Astrocyte of the spinal cord (primary cell): ENCODE data around the gene CD1C.

ENCODE experiments used
- DNase-seq: peaks from one replicate; pipeline ENCODE4 v3.0.0; 2011; ENCODE audit warnings: low read depth, low spot score
- H3K4me3 ChIP-seq: 2 replicates; pipeline ENCODE4 v1.5.1; 2011; ENCODE audit warnings: low read depth, mild to moderate bottlenecking, low read length, moderate library complexity
- CTCF ChIP-seq: IDR thresholded peaks from 2 replicates; pipeline ENCODE4 v1.5.1; 2012; ENCODE audit warnings: low read depth, mild to moderate bottlenecking, low read length, inconsistent platforms
- in situ Hi-C: cut with HindIII; loops from 2 replicates; pipeline ENCODE4 v1.10.0; 2017; ENCODE audit warnings: low sequenced_read_pairs

Gene CD1C

GRCh38 chr1:158324395-158324794, 34.7 kb downstream of the CD1C start:
- no peak overlapping the region for H3K4me3 ChIP-seq
- TF ChIP-seq CTCF: no peak
- DNase-seq: no peak
- in situ Hi-C loops: no loop called here

GRCh38 chr1:158327481-158327880, 37.8 kb downstream of the CD1C start:
- no peak for TF ChIP-seq CTCF
- no peak for DNase-seq
- in situ Hi-C loops: no loop called here
- H3K4me3 ChIP-seq: no peak overlapping the region

- in situ Hi-C loops: no loop called here
- H3K4me3 ChIP-seq: no peak overlapping the region
- no peak for DNase-seq
- TF ChIP-seq CTCF: no peak
Measured at GRCh38 chr1:158328426-158328825, 38.7 kb downstream of the CD1C start.

DNA sequence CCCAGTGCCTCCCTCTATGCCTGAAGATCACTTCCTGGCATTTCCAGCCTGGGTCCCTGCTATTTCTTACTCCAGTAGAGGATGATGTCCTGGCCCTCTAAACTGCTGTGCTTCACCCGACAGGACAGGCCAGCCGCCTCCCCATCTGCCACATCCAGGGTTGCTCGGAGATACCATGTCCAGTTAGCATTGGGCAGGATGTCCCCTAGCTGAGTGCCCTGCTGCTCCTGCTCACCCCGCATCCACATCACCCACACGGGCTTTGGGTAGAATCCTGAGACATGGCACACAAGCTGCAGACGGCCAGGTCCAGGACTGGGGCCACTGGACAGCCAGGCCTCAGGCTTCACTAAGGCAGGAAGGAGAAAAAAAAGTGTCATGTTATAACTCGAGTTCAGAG, 39.6 kb downstream of the CD1C start:
- in situ Hi-C loops: no loop called here

GRCh38 chr1:158329733-158330132, 40.0 kb downstream of the CD1C start:
- DNase-seq: no peak
- in situ Hi-C loops: no loop called here

More for the DNA sequence above, 39.6 kb downstream of the CD1C start:
- TF ChIP-seq CTCF: no peak
- no peak overlapping the region for H3K4me3 ChIP-seq
- DNase-seq: no peak

DNA sequence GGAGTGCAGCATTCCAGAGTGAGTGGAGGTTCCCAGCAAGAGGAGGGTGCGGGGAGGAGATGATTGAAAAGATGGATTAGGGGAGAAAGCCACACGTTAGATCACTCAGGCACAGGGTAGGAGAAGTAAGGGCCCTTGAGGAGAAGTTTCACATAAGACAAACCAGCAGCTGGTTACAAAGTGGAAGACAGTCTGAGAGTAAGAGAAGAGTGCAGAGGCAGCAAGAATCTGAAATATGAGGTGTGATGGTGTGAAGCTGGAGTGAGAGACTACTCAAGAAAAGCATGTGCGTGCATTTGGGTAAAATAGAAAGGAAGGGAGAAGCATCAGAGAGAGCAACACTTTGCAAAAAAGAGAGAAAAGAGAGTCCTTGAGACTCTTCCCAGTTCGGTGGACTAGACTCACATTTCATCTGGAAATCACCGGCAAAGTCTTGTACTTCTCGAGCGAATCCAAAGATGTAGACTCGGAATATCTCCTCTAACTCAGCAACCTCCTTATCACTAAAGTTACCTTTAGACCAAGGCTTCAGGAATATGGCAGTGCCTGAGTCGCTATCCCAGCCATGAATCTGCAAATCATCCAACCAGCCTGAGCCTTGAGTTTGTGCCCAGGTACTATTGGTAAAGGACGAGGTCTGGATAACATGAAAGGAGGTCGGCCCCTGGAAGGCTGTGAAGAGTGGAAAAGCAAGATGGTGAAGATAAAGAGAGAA, 40.8 kb downstream of the CD1C start:
- no peak for TF ChIP-seq CTCF
- H3K4me3 ChIP-seq: no peak overlapping the region
- in situ Hi-C loops: no loop called here
- no peak for DNase-seq

More at GRCh38 chr1:158329733-158330132, 40.0 kb downstream of the CD1C start:
- no peak for TF ChIP-seq CTCF
- H3K4me3 ChIP-seq: no peak overlapping the region

DNA sequence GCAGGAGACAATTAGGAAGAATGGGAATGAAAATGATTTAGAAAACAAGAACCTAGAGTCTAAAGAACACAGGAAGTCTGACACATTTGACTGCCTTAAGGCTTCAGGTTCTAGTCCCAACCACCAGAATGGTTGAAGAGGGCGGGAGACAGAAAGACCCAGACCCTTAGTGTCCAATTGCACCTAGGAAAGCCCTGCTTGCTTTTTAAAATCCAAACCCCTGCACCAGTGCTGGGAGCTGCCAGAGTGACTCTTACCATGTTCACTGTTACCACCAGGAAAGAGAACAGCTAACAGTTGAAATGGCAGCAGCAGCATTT, 41.3 kb downstream of the CD1C start:
- in situ Hi-C loops: no loop called here
- TF ChIP-seq CTCF: no peak
- H3K4me3 ChIP-seq: no peak overlapping the region
- no peak for DNase-seq
